ENCODE data around the gene NUDT2. TPM values are rescaled to one million over a fixed set of nuclear protein-coding genes. Genes with fewer than 3 reads are reported as not detected.

The NUDT2 gene
- total and polyA plus RNA-seq, 10 of the 15 experiments (the other 5 are each of a cell fraction or from before 2014, with no cell fraction given): 24.5 to 55.1 (median 33.6) TPM

- intact Hi-C loops (cut with micrococcal nuclease; ENCODE audit: unreplicated experiment) (no loop called here), in situ Hi-C loops (cut with MboI) (no loop called here)
- H3K9me3 ChIP-seq (replicated peaks; ENCODE audit: control insufficient read depth, insufficient read depth, low read length): no peaks in the 10 kb centered on the region
- BruUV-seq (replicated peaks): no TSS peak
- CTCF ChIA-PET: interaction anchor here (1.6 to 7.9 kb wide), 5 partner anchors 11 to 126 kb away, joined by 3 to 134 read pairs (median 5); no protein-coding TSS in a partner anchor
- peaks cover 5 to 12% of the 10 kb centered on the region in 2 experiments for H3K27me3 ChIP-seq (replicated peaks in 1 of 2; ENCODE audit: control insufficient read depth in 2 of 2, insufficient read depth in 2 of 2, low read length in 1 of 2)
- H4K20me1 ChIP-seq (ENCODE audit: control insufficient read depth, insufficient read depth): no peaks in the 10 kb centered on the region
- no peak overlapping the region for H3K27ac ChIP-seq (ENCODE audit: control insufficient read depth, insufficient read depth)
- RAD21 ChIA-PET (ENCODE audit: unreplicated experiment): interaction anchor here (0.5 to 1.1 kb wide), 4 partner anchors 9 to 484 kb away, joined by 3 to 4 read pairs (median 4); no protein-coding TSS in a partner anchor
- no peaks in the 10 kb centered on the region for H3K79me2 ChIP-seq (ENCODE audit: control insufficient read depth, insufficient read depth, low read length)
- peaks cover 21% of the 10 kb centered on the region for H3K4me1 ChIP-seq (ENCODE audit: control insufficient read depth, insufficient read depth, low read length)
- DNase-seq (ENCODE audit: low read depth, low spot score) (no peak), FAIRE-seq (no peak), ATAC-seq (peak; percentile 68)
- SMC1A ChIA-PET (ENCODE audit: uncharacterized antibody, unreplicated experiment): interaction anchor here (0.6 to 8.7 kb wide), 2 partner anchors 23 to 48 kb away, joined by 3 to 73 read pairs; no protein-coding TSS in a partner anchor
- H3K36me3 ChIP-seq (ENCODE audit: control insufficient read depth in 2 of 2, insufficient read depth in 2 of 2, low read length in 1 of 2): no peaks in the 10 kb centered on the region
- peak overlapping the region; percentile 64; the same call in 1 of the 2 replicates for H3K4me3 ChIP-seq
- H3K4me2 ChIP-seq (ENCODE audit: control insufficient read depth, insufficient read depth): peak overlapping the region; percentile 97
- TF ChIP-seq EZH2 (IDR thresholded peaks at IDR 0.05; ENCODE audit: borderline replicate concordance, control insufficient read depth, low read depth, low read length): 0 out of 2 replicates have a peak, but pooled peaks have one; percentile 27
- peak; percentile 55; the same call in 1 of the 2 replicates for TF ChIP-seq MAX (IDR thresholded peaks at IDR 0.05; ENCODE audit: low read depth, low read length)
- no peak for TF ChIP-seq MXI1 (IDR thresholded peaks at IDR 0.05; ENCODE audit: low read depth, low read length)
- peak in 1 of 2 experiments; percentile 19; a peak in 1 of 4 replicates for TF ChIP-seq BHLHE40 (IDR thresholded peaks at IDR 0.05; ENCODE audit: borderline replicate concordance in 1 of 2, low read depth in 2 of 2, low read length in 1 of 2)
- no peak for TF ChIP-seq MTA2 (IDR thresholded peaks at IDR 0.05; ENCODE audit: low read depth)
- peak overlapping the region; percentile 94 for H2AFZ ChIP-seq (ENCODE audit: control insufficient read depth, low read depth, low read length)
- WGBS (ENCODE audit: insufficient coverage, insufficient replicate concordance, low lambda C conversion rate, missing lambda C conversion rate): 3% methylated on average over 54 of the region's 59 CpGs
- H3K9ac ChIP-seq (ENCODE audit: control insufficient read depth, insufficient read depth, low read length): no peak overlapping the region
- POLR2A ChIA-PET: no interaction called here
These were observed 51.3 kb downstream of the NUDT2 start for GRCh38 chr9:34380511-34381315.
